Measurements from ENCODE around the gene DCN.

Gene DCN

GRCh38 chr12:91094957-91095356 lies 87.7 kb downstream of the DCN start:
- Histone ChIP-seq H3K4me3 (ENCODE audit: insufficient read depth in 1 of 2, low read depth in 1 of 2, low read length in 2 of 2) (no peak overlapping the region), H3K18ac (ENCODE audit: low read depth in 1 of 2, low read length in 2 of 2) (no peak overlapping the region), H3K9me3 (ENCODE audit: control insufficient read depth, low read length) (peaks cover 17% of the 10 kb centered on the region), H3K36me3 (ENCODE audit: control insufficient read depth in 1 of 2, insufficient read depth in 2 of 2, low read depth in 1 of 2, low read length in 2 of 2) (no peaks in the 10 kb centered on the region), H2BK12ac (ENCODE audit: low read length in 2 of 2) (no peak overlapping the region), H3K23ac (ENCODE audit: low read length in 2 of 2) (no peak overlapping the region), H2BK5ac (ENCODE audit: low read depth, low read length, poor library complexity, severe bottlenecking) (no peak overlapping the region), H2AFZ (ENCODE audit: low read depth, low read length) (no peak overlapping the region), H2BK15ac (ENCODE audit: low read depth, poor library complexity, severe bottlenecking) (no peak overlapping the region), H3K79me1 (replicated peaks; ENCODE audit: low read length, poor library complexity, severe bottlenecking) (no peaks in the 10 kb centered on the region), H3K27me3 (ENCODE audit: control insufficient read depth in 1 of 2, insufficient read depth in 1 of 2, low read length in 2 of 2) (no peaks in the 10 kb centered on the region), H4K8ac (ENCODE audit: low read length) (no peak overlapping the region), H3K4me2 (ENCODE audit: low read length, poor library complexity, severe bottlenecking) (no peak overlapping the region), H3K4ac (ENCODE audit: low read depth in 1 of 2, low read length in 2 of 2) (no peak overlapping the region), H3K14ac (ENCODE audit: low read length in 2 of 2) (no peak overlapping the region), H3K27ac (ENCODE audit: low read length, poor library complexity, severe bottlenecking) (no peak overlapping the region), H3K4me1 (ENCODE audit: control insufficient read depth, insufficient read depth, low read depth, low read length) (no peaks in the 10 kb centered on the region), H2AK5ac (ENCODE audit: low read length, severe bottlenecking) (no peak overlapping the region), H3K9ac (ENCODE audit: low read length) (no peak overlapping the region), H2BK120ac (ENCODE audit: low read depth, low read length) (no peak overlapping the region), H4K91ac (ENCODE audit: low read length) (no peak overlapping the region)
- DNase-seq, result no peak
- WGBS, result no CpG with 5 or more reads among the region's 1 CpG

- no peaks in the 10 kb centered on the region for H3K79me1 ChIP-seq (replicated peaks; ENCODE audit: low read length, poor library complexity, severe bottlenecking)
- H3K4me2 ChIP-seq (ENCODE audit: low read length, poor library complexity, severe bottlenecking), result no peak overlapping the region
- DNase-seq, result peak; percentile 45
- no peaks in the 10 kb centered on the region for H3K27me3 ChIP-seq (ENCODE audit: control insufficient read depth in 1 of 2, insufficient read depth in 1 of 2, low read length in 2 of 2)
- no peaks in the 10 kb centered on the region for H3K36me3 ChIP-seq (ENCODE audit: control insufficient read depth in 1 of 2, insufficient read depth in 2 of 2, low read depth in 1 of 2, low read length in 2 of 2)
- no peak overlapping the region for H3K27ac ChIP-seq (ENCODE audit: low read length, poor library complexity, severe bottlenecking)
- no peak overlapping the region for H3K23ac ChIP-seq (ENCODE audit: low read length in 2 of 2)
- no peak overlapping the region for H2BK15ac ChIP-seq (ENCODE audit: low read depth, poor library complexity, severe bottlenecking)
- peaks cover 25% of the 10 kb centered on the region for H3K9me3 ChIP-seq (ENCODE audit: control insufficient read depth, low read length)
- H3K18ac ChIP-seq (ENCODE audit: low read depth in 1 of 2, low read length in 2 of 2), result no peak overlapping the region
- H3K4me3 ChIP-seq (ENCODE audit: insufficient read depth in 1 of 2, low read depth in 1 of 2, low read length in 2 of 2), result peak overlapping the region in 1 of 2 experiments; percentile 55
- peak overlapping the region; percentile 58 for H3K9ac ChIP-seq (ENCODE audit: low read length)
- no peak overlapping the region for H3K4ac ChIP-seq (ENCODE audit: low read depth in 1 of 2, low read length in 2 of 2)
- no peak overlapping the region for H3K14ac ChIP-seq (ENCODE audit: low read length in 2 of 2)
- H2BK12ac ChIP-seq (ENCODE audit: low read length in 2 of 2), result no peak overlapping the region
- H2AK5ac ChIP-seq (ENCODE audit: low read length, severe bottlenecking), result no peak overlapping the region
- no peak overlapping the region for H2AFZ ChIP-seq (ENCODE audit: low read depth, low read length)
- no peak overlapping the region for H2BK120ac ChIP-seq (ENCODE audit: low read depth, low read length)
- no peak overlapping the region for H2BK5ac ChIP-seq (ENCODE audit: low read depth, low read length, poor library complexity, severe bottlenecking)
- H3K4me1 ChIP-seq (ENCODE audit: control insufficient read depth, insufficient read depth, low read depth, low read length), result no peaks in the 10 kb centered on the region
- H4K91ac ChIP-seq (ENCODE audit: low read length), result no peak overlapping the region
- H4K8ac ChIP-seq (ENCODE audit: low read length), result no peak overlapping the region
Measured at GRCh38 chr12:91094032-91094662, 88.5 kb downstream of the DCN start.

- H3K27ac ChIP-seq (ENCODE audit: low read length, poor library complexity, severe bottlenecking), result no peak overlapping the region
- no peaks in the 10 kb centered on the region for H3K79me1 ChIP-seq (replicated peaks; ENCODE audit: low read length, poor library complexity, severe bottlenecking)
- H3K4ac ChIP-seq (ENCODE audit: low read depth in 1 of 2, low read length in 2 of 2), result no peak overlapping the region
- WGBS, result no CpG with 5 or more reads among the region's 4 CpGs
- no peaks in the 10 kb centered on the region for H3K36me3 ChIP-seq (ENCODE audit: control insufficient read depth in 1 of 2, insufficient read depth in 2 of 2, low read depth in 1 of 2, low read length in 2 of 2)
- no peak overlapping the region for H3K4me3 ChIP-seq (ENCODE audit: insufficient read depth in 1 of 2, low read depth in 1 of 2, low read length in 2 of 2)
- H3K18ac ChIP-seq (ENCODE audit: low read depth in 1 of 2, low read length in 2 of 2), result no peak overlapping the region
- no peak overlapping the region for H2BK5ac ChIP-seq (ENCODE audit: low read depth, low read length, poor library complexity, severe bottlenecking)
- H4K91ac ChIP-seq (ENCODE audit: low read length), result no peak overlapping the region
- no peaks in the 10 kb centered on the region for H3K4me1 ChIP-seq (ENCODE audit: control insufficient read depth, insufficient read depth, low read depth, low read length)
- no peak overlapping the region for H4K8ac ChIP-seq (ENCODE audit: low read length)
- H2BK12ac ChIP-seq (ENCODE audit: low read length in 2 of 2), result no peak overlapping the region
- DNase-seq, result no peak
- H2BK120ac ChIP-seq (ENCODE audit: low read depth, low read length), result no peak overlapping the region
- H3K4me2 ChIP-seq (ENCODE audit: low read length, poor library complexity, severe bottlenecking), result no peak overlapping the region
- H3K23ac ChIP-seq (ENCODE audit: low read length in 2 of 2), result no peak overlapping the region
- H3K9ac ChIP-seq (ENCODE audit: low read length), result no peak overlapping the region
- H3K14ac ChIP-seq (ENCODE audit: low read length in 2 of 2), result no peak overlapping the region
- H2AK5ac ChIP-seq (ENCODE audit: low read length, severe bottlenecking), result no peak overlapping the region
- no peak overlapping the region for H2AFZ ChIP-seq (ENCODE audit: low read depth, low read length)
- no peaks in the 10 kb centered on the region for H3K27me3 ChIP-seq (ENCODE audit: control insufficient read depth in 1 of 2, insufficient read depth in 1 of 2, low read length in 2 of 2)
- peaks cover 33% of the 10 kb centered on the region for H3K9me3 ChIP-seq (ENCODE audit: control insufficient read depth, low read length)
- H2BK15ac ChIP-seq (ENCODE audit: low read depth, poor library complexity, severe bottlenecking), result no peak overlapping the region
Measured at GRCh38 chr12:91093341-91093740, 89.3 kb downstream of the DCN start.

GRCh38 chr12:91091916-91092715 lies 90.5 kb downstream of the DCN start:
- H3K4ac ChIP-seq (ENCODE audit: low read depth in 1 of 2, low read length in 2 of 2), result no peak overlapping the region

More at GRCh38 chr12:91091916-91092715, 90.5 kb downstream of the DCN start:
- Histone ChIP-seq H3K9ac (ENCODE audit: low read length) (no peak overlapping the region), H3K4me2 (ENCODE audit: low read length, poor library complexity, severe bottlenecking) (no peak overlapping the region), H3K9me3 (ENCODE audit: control insufficient read depth, low read length) (peaks cover 41% of the 10 kb centered on the region), H3K23ac (ENCODE audit: low read length in 2 of 2) (no peak overlapping the region), H2AK5ac (ENCODE audit: low read length, severe bottlenecking) (no peak overlapping the region), H3K4me1 (ENCODE audit: control insufficient read depth, insufficient read depth, low read depth, low read length) (no peaks in the 10 kb centered on the region), H2BK15ac (ENCODE audit: low read depth, poor library complexity, severe bottlenecking) (peak overlapping the region; percentile 15), H3K36me3 (ENCODE audit: control insufficient read depth in 1 of 2, insufficient read depth in 2 of 2, low read depth in 1 of 2, low read length in 2 of 2) (no peaks in the 10 kb centered on the region), H2AFZ (ENCODE audit: low read depth, low read length) (no peak overlapping the region), H3K18ac (ENCODE audit: low read depth in 1 of 2, low read length in 2 of 2) (peak overlapping the region; percentile 19 to 38), H3K27me3 (ENCODE audit: control insufficient read depth in 1 of 2, insufficient read depth in 1 of 2, low read length in 2 of 2) (no peaks in the 10 kb centered on the region), H3K79me1 (replicated peaks; ENCODE audit: low read length, poor library complexity, severe bottlenecking) (no peaks in the 10 kb centered on the region), H2BK120ac (ENCODE audit: low read depth, low read length) (no peak overlapping the region), H3K4me3 (ENCODE audit: insufficient read depth in 1 of 2, low read depth in 1 of 2, low read length in 2 of 2) (no peak overlapping the region), H3K14ac (ENCODE audit: low read length in 2 of 2) (no peak overlapping the region), H2BK5ac (ENCODE audit: low read depth, low read length, poor library complexity, severe bottlenecking) (no peak overlapping the region), H4K8ac (ENCODE audit: low read length) (peak overlapping the region; percentile 3), H2BK12ac (ENCODE audit: low read length in 2 of 2) (peak overlapping the region; percentile 39 to 55), H4K91ac (ENCODE audit: low read length) (no peak overlapping the region), H3K27ac (ENCODE audit: low read length, poor library complexity, severe bottlenecking) (no peak overlapping the region)
- DNase-seq, result no peak
- whole genome bisulfite sequencing, result 69% methylated on average over 4 of the region's 6 CpGs
